ENCODE measurements around the gene NAALAD2. TPM values are rescaled to one million over a fixed set of nuclear protein-coding genes. Genes with fewer than 3 reads are reported as not detected.

NAALAD2 gene
- total and polyA plus RNA-seq, 8 donors = 1.3 to 58.5 (median 44.3) TPM

GRCh38 chr11:90208857-90209256 is 74.4 kb downstream of the NAALAD2 start:
- Histone ChIP-seq H3K4me1 (no peaks in the 10 kb centered on the region), H3K4me3 (no peak overlapping the region), H3K36me3 (peaks cover 5 to 87% of the 10 kb centered on the region in 2 donors), H3K27me3 (no peaks in the 10 kb centered on the region), H3K27ac (no peak overlapping the region), H3K9me3 (no peaks in the 10 kb centered on the region)
- DNase-seq (no peak), ATAC-seq (no peak)
- TF ChIP-seq CTCF (IDR thresholded peaks at IDR 0.05) = no peak
- intact Hi-C loops (cut with DNase I) = no loop called here

- H3K36me3 ChIP-seq = peaks cover 5 to 67% of the 10 kb centered on the region in 2 donors
- peaks cover 0 to 3% of the 10 kb centered on the region in 2 donors for H3K4me1 ChIP-seq
- H3K27me3 ChIP-seq = no peaks in the 10 kb centered on the region
- ATAC-seq = no peak
- no peaks in the 10 kb centered on the region for H3K9me3 ChIP-seq
- H3K27ac ChIP-seq = no peak overlapping the region
- DNase-seq = no peak
- H3K4me3 ChIP-seq = no peak overlapping the region
- intact Hi-C loops (cut with DNase I) = no loop called here
- no peak for TF ChIP-seq CTCF (IDR thresholded peaks at IDR 0.05)
Observed at GRCh38 chr11:90213322-90213721, 78.9 kb downstream of the NAALAD2 start.

GRCh38 chr11:90216611-90217010 is 82.1 kb downstream of the NAALAD2 start:
- Histone ChIP-seq H3K27ac (no peak overlapping the region), H3K36me3 (peaks cover 0 to 36% of the 10 kb centered on the region in 2 donors), H3K4me3 (no peak overlapping the region), H3K9me3 (no peaks in the 10 kb centered on the region), H3K27me3 (no peaks in the 10 kb centered on the region), H3K4me1 (peaks cover 12 to 35% of the 10 kb centered on the region in 2 donors)
- intact Hi-C loops (cut with DNase I) = no loop called here
- ATAC-seq = no peak
- no peak for DNase-seq
- no peak for TF ChIP-seq CTCF (IDR thresholded peaks at IDR 0.05)

GRCh38 chr11:90218606-90219005 is 84.1 kb downstream of the NAALAD2 start:
- Histone ChIP-seq H3K4me3 (no peak overlapping the region), H3K27me3 (no peaks in the 10 kb centered on the region), H3K27ac (no peak overlapping the region), H3K36me3 (peaks cover 0 to 16% of the 10 kb centered on the region in 2 donors), H3K9me3 (no peaks in the 10 kb centered on the region), H3K4me1 (peaks cover 15 to 40% of the 10 kb centered on the region in 2 donors)
- DNase-seq (peak in 1 of 4 donors; percentile 62), ATAC-seq (no peak)
- TF ChIP-seq CTCF (IDR thresholded peaks at IDR 0.05) = no peak
- intact Hi-C loops (cut with DNase I) = no loop called here

GRCh38 chr11:90219438-90219837 is 85.0 kb downstream of the NAALAD2 start:
- ATAC-seq (no peak), DNase-seq (no peak)
- Histone ChIP-seq H3K27me3 (no peaks in the 10 kb centered on the region), H3K4me3 (no peak overlapping the region), H3K4me1 (peaks cover 20 to 45% of the 10 kb centered on the region in 2 donors), H3K36me3 (peaks cover 0 to 11% of the 10 kb centered on the region in 2 donors), H3K9me3 (no peaks in the 10 kb centered on the region), H3K27ac (no peak overlapping the region)
- intact Hi-C loops (cut with DNase I) = no loop called here
- TF ChIP-seq CTCF (IDR thresholded peaks at IDR 0.05) = no peak
